ACC112 (cell line): Measurements from ENCODE around the gene AGPAT2.

Experiments
- H2AFZ ChIP-seq: fragments of 200-600 bp; sonication (generic); one replicate; pipeline ENCODE4 v1.6.0; 2017; ENCODE audit warnings: antibody characterized with exemption, low read length; ENCODE audit not compliant: unreplicated experiment
- H3K27ac ChIP-seq: fragments of 200-600 bp; sonication (generic); 2 replicates; pipeline ENCODE4 v1.5.1; 2014; ENCODE audit warnings: low read depth, mild to moderate bottlenecking, antibody characterized with exemption, low read length, moderate library complexity
- H3K27me3 ChIP-seq: fragments of 200-600 bp; sonication (generic); 2 replicates; pipeline ENCODE4 v1.6.1; 2014; ENCODE audit warnings: mild to moderate bottlenecking, antibody characterized with exemption, low read length, moderate library complexity, mixed read lengths; ENCODE audit not compliant: insufficient read depth
- H3K36me3 ChIP-seq: fragments of 200-600 bp; sonication (generic); 2 replicates; pipeline ENCODE4 v1.6.1; 2016; ENCODE audit warnings: mild to moderate bottlenecking, antibody characterized with exemption, low read length, moderate library complexity, mixed read lengths; ENCODE audit not compliant: insufficient read depth
- H3K4me1 ChIP-seq: fragments of 200-600 bp; sonication (generic); one replicate; pipeline ENCODE4 v1.6.1; 2016; ENCODE audit warnings: low read length, mixed read lengths; ENCODE audit not compliant: insufficient read depth, unreplicated experiment, control insufficient read depth
- H3K4me3 ChIP-seq: fragments of 200-600 bp; sonication (generic); 2 replicates; pipeline ENCODE4 v1.5.1; 2014; ENCODE audit warnings: mild to moderate bottlenecking, low read depth, low read length
- H3K79me2 ChIP-seq: fragments of 200-600 bp; sonication (generic); one replicate; pipeline ENCODE4 v1.6.0; 2016; ENCODE audit warnings: low read length; ENCODE audit not compliant: control insufficient read depth, unreplicated experiment, insufficient read depth

AGPAT2 gene

GRCh38 chr9:136627703-136628102 lies 59.6 kb downstream of the AGPAT2 start:
- Histone ChIP-seq H3K4me3 (no peak overlapping the region), H3K36me3 (no peaks in the 10 kb centered on the region), H3K4me1 (peaks cover 10% of the 10 kb centered on the region), H3K27ac (no peak overlapping the region), H3K79me2 (no peaks in the 10 kb centered on the region), H3K27me3 (no peaks in the 10 kb centered on the region), H2AFZ (no peak overlapping the region)

- no peaks in the 10 kb centered on the region for H3K79me2 ChIP-seq
- H3K36me3 ChIP-seq = no peaks in the 10 kb centered on the region
- H3K4me1 ChIP-seq = peaks cover 10% of the 10 kb centered on the region
- H3K4me3 ChIP-seq = no peak overlapping the region
- H3K27me3 ChIP-seq = no peaks in the 10 kb centered on the region
- H3K27ac ChIP-seq = no peak overlapping the region
- no peak overlapping the region for H2AFZ ChIP-seq
Measured at GRCh38 chr9:136626740-136627642, 60.3 kb downstream of the AGPAT2 start.

GRCh38 chr9:136626066-136626725 lies 61.1 kb downstream of the AGPAT2 start:
- Histone ChIP-seq H3K36me3 (no peaks in the 10 kb centered on the region), H2AFZ (no peak overlapping the region), H3K79me2 (no peaks in the 10 kb centered on the region), H3K27ac (no peak overlapping the region), H3K27me3 (no peaks in the 10 kb centered on the region), H3K4me1 (peaks cover 10% of the 10 kb centered on the region), H3K4me3 (no peak overlapping the region)

GRCh38 chr9:136625101-136626065 lies 61.9 kb downstream of the AGPAT2 start:
- no peaks in the 10 kb centered on the region for H3K36me3 ChIP-seq
- no peaks in the 10 kb centered on the region for H3K79me2 ChIP-seq
- H3K4me3 ChIP-seq = no peak overlapping the region
- no peak overlapping the region for H2AFZ ChIP-seq
- H3K4me1 ChIP-seq = peaks cover 10% of the 10 kb centered on the region
- no peak overlapping the region for H3K27ac ChIP-seq
- H3K27me3 ChIP-seq = no peaks in the 10 kb centered on the region

- no peaks in the 10 kb centered on the region for H3K36me3 ChIP-seq
- no peak overlapping the region for H3K4me3 ChIP-seq
- H3K27me3 ChIP-seq = no peaks in the 10 kb centered on the region
- peaks cover 10% of the 10 kb centered on the region for H3K4me1 ChIP-seq
- no peak overlapping the region for H3K27ac ChIP-seq
- no peaks in the 10 kb centered on the region for H3K79me2 ChIP-seq
- no peak overlapping the region for H2AFZ ChIP-seq
Measured at GRCh38 chr9:136624184-136624951, 62.9 kb downstream of the AGPAT2 start.

GRCh38 chr9:136623842-136624183 lies 63.4 kb downstream of the AGPAT2 start:
- no peaks in the 10 kb centered on the region for H3K79me2 ChIP-seq
- H3K36me3 ChIP-seq = no peaks in the 10 kb centered on the region
- H3K27me3 ChIP-seq = no peaks in the 10 kb centered on the region
- H3K4me3 ChIP-seq = no peak overlapping the region
- H3K27ac ChIP-seq = no peak overlapping the region
- no peak overlapping the region for H2AFZ ChIP-seq
- H3K4me1 ChIP-seq = peaks cover 10% of the 10 kb centered on the region
